Measurements from ENCODE around the gene ITGAV. TPM values are rescaled to one million over a fixed set of nuclear protein-coding genes. Genes with fewer than 3 reads are reported as not detected.
A peak's percentile ranks its signal among the peaks of the same experiment; 100 is the strongest.

The ITGAV gene
- total and polyA plus RNA-seq, 2 of the 4 experiments (the other 2 are of a cell fraction), result 45.8 to 181 TPM

DNA sequence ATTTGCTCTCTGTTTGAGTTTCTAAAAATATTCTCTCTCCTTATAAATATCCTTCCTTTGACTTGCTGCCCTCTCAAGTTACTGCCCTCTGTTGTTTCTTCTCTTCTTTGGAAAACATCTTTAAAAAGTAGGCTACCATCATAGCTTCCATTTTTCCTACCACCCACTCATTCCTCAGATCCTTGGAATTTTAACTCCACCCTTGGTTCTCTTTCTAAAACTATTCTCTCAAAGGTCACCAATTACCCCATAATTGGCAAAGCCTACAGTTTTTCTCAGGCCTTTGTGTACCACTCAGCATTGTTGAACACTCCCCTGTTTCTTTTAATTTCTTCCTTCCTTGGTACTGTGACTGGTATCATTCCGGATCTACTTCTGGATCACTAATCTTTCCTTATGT is 43.0 kb upstream of the ITGAV start:
- H3K4me2 ChIP-seq (ENCODE audit: low read depth, low read length), result peak overlapping the region; percentile 36; the same call in 1 of the 2 replicates
- TF ChIP-seq MAZ (IDR thresholded peaks at IDR 0.05; ENCODE audit: borderline replicate concordance, low read depth, low read length) (no peak), NFE2L2 (IDR thresholded peaks at IDR 0.05; ENCODE audit: low read depth, low read length) (no peak), RFX5 (IDR thresholded peaks at IDR 0.05; ENCODE audit: low read depth, low read length) (no peak)
- H2AFZ ChIP-seq (replicated peaks; ENCODE audit: low read length, poor library complexity), result no peak overlapping the region
- H3K14ac ChIP-seq (replicated peaks; ENCODE audit: low read depth, low read length), result peak overlapping the region; percentile 53; the same call in 1 of the 2 replicates
- H3K4me3 ChIP-seq (ENCODE audit: insufficient read depth, low read depth, low read length), result no peak overlapping the region
- ChIA-PET CTCF (no interaction called here), POLR2A (ENCODE audit: unreplicated experiment) (interaction anchor here (0.8 kb wide), 1 partner anchor 1616 kb away, joined by 3 read pairs; no protein-coding TSS in a partner anchor)
- H4K91ac ChIP-seq (ENCODE audit: insufficient read depth, low read depth, low read length), result no peak overlapping the region
- no peaks in the 10 kb centered on the region for H3K36me3 ChIP-seq (ENCODE audit: control insufficient read depth, insufficient read depth, low read length)
- peaks cover 10% of the 10 kb centered on the region for H3K4me1 ChIP-seq (ENCODE audit: control insufficient read depth, insufficient read depth, low read length)
- no peaks in the 10 kb centered on the region for H3K79me1 ChIP-seq (ENCODE audit: low read depth in 1 of 2, low read length in 2 of 2)
- H2BK5ac ChIP-seq (ENCODE audit: low read depth, low read length, poor library complexity, severe bottlenecking), result peak overlapping the region; percentile 62
- H3K9me3 ChIP-seq (ENCODE audit: control insufficient read depth, insufficient read depth, low read length), result no peaks in the 10 kb centered on the region
- peak overlapping the region; percentile 59; the same call in 1 of the 2 replicates for H4K5ac ChIP-seq (ENCODE audit: low read depth, low read length)
- H2AK9ac ChIP-seq (replicated peaks; ENCODE audit: low read depth, low read length, poor library complexity), result no peak overlapping the region
- no peak overlapping the region for H2AK5ac ChIP-seq (ENCODE audit: low read depth, low read length)
- H2BK120ac ChIP-seq (ENCODE audit: low read depth, low read length), result peak overlapping the region; percentile 80; the same call in 1 of the 2 replicates
- peak; percentile 18 for ATAC-seq (ENCODE audit: low read depth)
- no peaks in the 10 kb centered on the region for H4K20me1 ChIP-seq (ENCODE audit: insufficient read depth, low read length)
- peak overlapping the region; percentile 66; the same call in 1 of the 2 replicates for H3K18ac ChIP-seq (ENCODE audit: low read depth, low read length)
- dilution Hi-C loops (cut with HindIII; ENCODE audit: low sequenced_read_pairs, unreplicated experiment), result no loop called here
- in situ Hi-C loops (cut with MboI; ENCODE audit: low sequenced_read_pairs), result no loop called here
- intact Hi-C loops (cut with micrococcal nuclease), result no loop called here
- H2BK20ac ChIP-seq (ENCODE audit: low read depth, low read length), result peak overlapping the region; percentile 16
- no peak overlapping the region for H3K23ac ChIP-seq (ENCODE audit: low read depth, low read length)
- H2BK15ac ChIP-seq (ENCODE audit: low read depth, low read length), result peak overlapping the region; percentile 47; the same call in 1 of the 3 replicates
- H3K9me1 ChIP-seq (ENCODE audit: insufficient read depth, low read length), result peaks cover 3% of the 10 kb centered on the region; the same call in 1 of the 2 replicates
- no peaks in the 10 kb centered on the region for H3K27me3 ChIP-seq (ENCODE audit: control insufficient read depth, insufficient read depth, low read length)
- H3K27ac ChIP-seq (ENCODE audit: insufficient read depth, low read length), result no peak overlapping the region
- H3K56ac ChIP-seq (ENCODE audit: extremely low read depth, insufficient read depth, low read length), result no peak overlapping the region
- BruUV-seq (replicated peaks), result no TSS peak
- H3K9ac ChIP-seq (ENCODE audit: low read depth, low read length), result no peak overlapping the region
- peak overlapping the region; percentile 17; the same call in 1 of the 2 replicates for H3K4ac ChIP-seq (ENCODE audit: low read depth, low read length)
- peak overlapping the region; percentile 18 to 46; a peak in 1 of 4 replicates for H4K8ac ChIP-seq (ENCODE audit: low read depth in 2 of 2, low read length in 2 of 2)
- peak; percentile 36 for DNase-seq
- WGBS, 2 experiments (ENCODE audit: extremely low coverage in 2 of 2, insufficient read length in 1 of 2), result no CpG with 5 or more reads among the region's 1 CpG
